NCI-H2227 treated with DMSO at 0.1 percent for 48 hours (cell line): ENCODE data around the gene GCDH.

Experiments used
- DNase-seq: peaks from one replicate; lab custom pipeline; 2025; lab: John Stamatoyannopoulos, UW

The GCDH gene

GRCh38 chr19:12940897-12941296 lies 49.9 kb downstream of the GCDH start:
- no peak for DNase-seq

- DNase-seq, result no peak
These were observed 52.6 kb downstream of the GCDH start for GRCh38 chr19:12943437-12944044.

DNA sequence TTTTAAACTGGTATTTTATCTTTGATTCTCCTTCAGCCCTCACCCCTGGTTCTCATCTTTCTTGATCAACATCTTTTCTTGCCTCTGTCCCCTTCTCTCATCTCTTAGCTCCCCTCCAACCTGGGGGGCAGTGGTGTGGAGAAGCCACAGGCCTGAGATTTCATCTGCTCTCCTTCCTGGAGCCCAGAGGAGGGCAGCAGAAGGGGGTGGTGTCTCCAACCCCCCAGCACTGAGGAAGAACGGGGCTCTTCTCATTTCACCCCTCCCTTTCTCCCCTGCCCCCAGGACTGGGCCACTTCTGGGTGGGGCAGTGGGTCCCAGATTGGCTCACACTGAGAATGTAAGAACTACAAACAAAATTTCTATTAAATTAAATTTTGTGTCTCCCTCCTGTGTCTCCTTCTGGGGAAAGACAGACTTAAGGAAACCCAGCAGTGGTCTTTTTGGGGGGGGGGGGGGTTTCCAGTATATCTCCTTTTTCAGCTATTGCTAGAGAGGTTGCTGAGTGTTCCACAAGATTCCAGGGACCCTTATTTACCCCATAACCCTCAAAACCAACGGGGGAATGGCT lies 53.2 kb downstream of the GCDH start:
- DNase-seq, result no peak

- DNase-seq, result peak; percentile 94
These were observed 54.6 kb downstream of the GCDH start, which contains the start of gene RAD23A for GRCh38 chr19:12945479-12946091. Gene RAD23A (plus strand): TSS chr19:12945862. CDS start chr19:12945949, 87 bp downstream.

- peak; percentile 38 for DNase-seq
These were observed 55.2 kb downstream of the GCDH start for GRCh38 chr19:12946092-12946721.

- no peak for DNase-seq
These were observed 56.0 kb downstream of the GCDH start for GRCh38 chr19:12946731-12947496.

GRCh38 chr19:12947702-12948611 lies 57.0 kb downstream of the GCDH start:
- no peak for DNase-seq

DNA sequence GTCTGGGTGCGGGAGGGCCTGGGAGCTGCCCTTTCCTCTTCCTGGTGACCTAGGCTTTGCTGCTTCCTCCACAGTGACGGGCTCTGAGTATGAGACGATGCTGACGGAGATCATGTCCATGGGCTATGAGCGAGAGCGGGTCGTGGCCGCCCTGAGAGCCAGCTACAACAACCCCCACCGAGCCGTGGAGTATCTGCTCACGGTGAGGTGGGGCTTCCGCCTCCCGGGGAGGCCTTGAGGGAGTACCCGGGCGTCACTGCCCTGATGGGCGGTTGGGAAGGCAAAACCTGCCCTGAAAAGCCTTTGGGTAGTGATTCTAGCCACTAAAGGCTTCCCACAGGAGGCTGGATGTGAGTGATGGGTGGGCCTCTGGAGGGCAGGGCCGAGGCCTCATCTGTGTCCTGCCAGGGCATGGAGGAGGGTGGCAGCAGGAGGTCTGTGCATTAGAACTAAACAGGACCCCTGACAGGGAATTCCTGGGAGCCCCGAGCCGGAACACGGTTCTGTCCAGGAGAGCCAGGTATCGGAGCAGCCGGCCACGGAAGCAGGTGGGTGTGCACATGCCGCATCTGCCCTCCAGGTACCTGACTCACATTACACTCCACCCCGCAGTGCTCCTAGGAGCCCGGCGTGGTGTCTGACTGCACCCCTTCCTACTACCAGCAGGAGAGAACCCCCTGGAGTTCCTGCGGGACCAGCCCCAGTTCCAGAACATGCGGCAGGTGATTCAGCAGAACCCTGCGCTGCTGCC lies 57.8 kb downstream of the GCDH start:
- no peak for DNase-seq
